ENCODE measurements around the gene SLC22A17.

The SLC22A17 gene

GRCh38 chr14:23360496-23360895, 7.8 kb upstream of the SLC22A17 start:
- DNase-seq: no peak

- DNase-seq: no peak
Observed at GRCh38 chr14:23359722-23360447, 7.2 kb upstream of the SLC22A17 start.

- no peak for DNase-seq
Observed at GRCh38 chr14:23359167-23359626, 6.5 kb upstream of the SLC22A17 start.

- DNase-seq: no peak
Observed at GRCh38 chr14:23358553-23359166, 6.0 kb upstream of the SLC22A17 start.

GRCh38 chr14:23358042-23358441, 5.4 kb upstream of the SLC22A17 start:
- DNase-seq: no peak

GRCh38 chr14:23357261-23357660, 4.6 kb upstream of the SLC22A17 start:
- no peak for DNase-seq

- no peak for DNase-seq
Observed at GRCh38 chr14:23356662-23357061, 4.0 kb upstream of the SLC22A17 start.

GRCh38 chr14:23355871-23356435, 3.3 kb upstream of the SLC22A17 start:
- DNase-seq: no peak

- DNase-seq: no peak
Observed at GRCh38 chr14:23354990-23355389, 2.3 kb upstream of the SLC22A17 start.

GRCh38 chr14:23353433-23353780, 720 bp upstream of the SLC22A17 start:
- DNase-seq: no peak

- DNase-seq: no peak
Observed at GRCh38 chr14:23351681-23352505, 794 bp downstream of the SLC22A17 start.

- no peak for DNase-seq
Observed at GRCh38 chr14:23349156-23349845, 3.4 kb downstream of the SLC22A17 start.

- DNase-seq: no peak
Observed at GRCh38 chr14:23348297-23348655, 4.4 kb downstream of the SLC22A17 start.

GRCh38 chr14:23347406-23348296, 5.0 kb downstream of the SLC22A17 start:
- no peak for DNase-seq

- no peak for DNase-seq
Observed at GRCh38 chr14:23346693-23347405, 5.8 kb downstream of the SLC22A17 start.

GRCh38 chr14:23345987-23346692, 6.5 kb downstream of the SLC22A17 start:
- no peak for DNase-seq

- no peak for DNase-seq
Observed at GRCh38 chr14:23344481-23344880, 8.2 kb downstream of the SLC22A17 start.

- no peak for DNase-seq
Observed at GRCh38 chr14:23339506-23340268, 13.0 kb downstream of the SLC22A17 start.

- no peak for DNase-seq
Observed at GRCh38 chr14:23335623-23336022, 17.1 kb downstream of the SLC22A17 start.
